ENCODE measurements around the gene UNC93B1.

UNC93B1 gene, protein sequence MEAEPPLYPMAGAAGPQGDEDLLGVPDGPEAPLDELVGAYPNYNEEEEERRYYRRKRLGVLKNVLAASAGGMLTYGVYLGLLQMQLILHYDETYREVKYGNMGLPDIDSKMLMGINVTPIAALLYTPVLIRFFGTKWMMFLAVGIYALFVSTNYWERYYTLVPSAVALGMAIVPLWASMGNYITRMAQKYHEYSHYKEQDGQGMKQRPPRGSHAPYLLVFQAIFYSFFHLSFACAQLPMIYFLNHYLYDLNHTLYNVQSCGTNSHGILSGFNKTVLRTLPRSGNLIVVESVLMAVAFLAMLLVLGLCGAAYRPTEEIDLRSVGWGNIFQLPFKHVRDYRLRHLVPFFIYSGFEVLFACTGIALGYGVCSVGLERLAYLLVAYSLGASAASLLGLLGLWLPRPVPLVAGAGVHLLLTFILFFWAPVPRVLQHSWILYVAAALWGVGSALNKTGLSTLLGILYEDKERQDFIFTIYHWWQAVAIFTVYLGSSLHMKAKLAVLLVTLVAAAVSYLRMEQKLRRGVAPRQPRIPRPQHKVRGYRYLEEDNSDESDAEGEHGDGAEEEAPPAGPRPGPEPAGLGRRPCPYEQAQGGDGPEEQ

DNA sequence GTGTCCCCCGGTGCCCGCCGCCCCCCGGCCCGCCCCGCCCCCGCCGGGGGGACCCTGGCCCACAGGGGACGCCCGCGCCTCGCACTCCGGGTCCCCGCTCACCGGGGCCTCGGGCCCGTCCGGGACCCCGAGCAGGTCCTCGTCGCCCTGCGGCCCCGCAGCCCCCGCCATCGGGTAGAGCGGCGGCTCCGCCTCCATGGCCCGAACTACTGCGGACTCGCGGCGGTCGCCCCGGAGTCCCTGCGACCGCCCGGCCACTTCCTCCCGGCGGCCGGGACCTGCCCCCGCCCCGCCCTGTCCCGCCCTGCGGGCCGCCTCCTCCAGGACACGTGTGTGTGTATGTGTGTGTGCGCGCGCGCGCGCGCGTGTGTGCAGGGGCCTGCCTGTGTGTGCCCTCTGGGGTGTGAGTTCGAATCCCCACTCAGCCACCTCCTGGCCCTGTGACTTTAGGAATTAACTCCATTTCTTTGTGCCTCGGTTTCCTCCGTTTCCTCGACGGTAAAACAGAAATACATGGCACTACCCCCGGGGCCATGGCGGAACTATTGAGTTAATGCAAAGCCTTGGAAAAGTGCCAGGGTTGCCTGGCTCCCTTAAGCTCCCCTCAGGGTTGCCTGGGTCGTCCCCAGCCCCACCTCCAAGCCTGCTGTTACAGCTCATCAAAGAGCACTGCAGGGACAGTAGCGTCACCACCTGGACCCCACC is at the start of gene UNC93B1:
TSS of gene UNC93B1 (minus strand) at position 252 of the 705 bp plus-strand sequence. CDS start at position 198, 54 bp downstream.
- Histone ChIP-seq H3K4me1 (ENCODE audit: control insufficient read depth, insufficient read depth, low read length) (peaks cover 5% of the 10 kb centered on the region; the same call in 1 of the 2 replicates), H3K4me3 (ENCODE audit: low read depth, low read length) (peak within 1 kb of the TSS; percentile 55), H3K9ac (ENCODE audit: low read depth, low read length) (no peak within 1 kb of the TSS), H3K9me3 (ENCODE audit: control insufficient read depth, insufficient read depth, low read length) (no peaks in the 10 kb centered on the region), H3K27ac (ENCODE audit: low read depth, low read length) (no peak within 1 kb of the TSS), H3K27me3 (ENCODE audit: control insufficient read depth, insufficient read depth, low read length) (peaks cover 6% of the 10 kb centered on the region; the same call in 1 of the 2 replicates), H3K36me3 (ENCODE audit: control insufficient read depth, insufficient read depth, low read length) (no peaks in the 10 kb centered on the region)

DNA sequence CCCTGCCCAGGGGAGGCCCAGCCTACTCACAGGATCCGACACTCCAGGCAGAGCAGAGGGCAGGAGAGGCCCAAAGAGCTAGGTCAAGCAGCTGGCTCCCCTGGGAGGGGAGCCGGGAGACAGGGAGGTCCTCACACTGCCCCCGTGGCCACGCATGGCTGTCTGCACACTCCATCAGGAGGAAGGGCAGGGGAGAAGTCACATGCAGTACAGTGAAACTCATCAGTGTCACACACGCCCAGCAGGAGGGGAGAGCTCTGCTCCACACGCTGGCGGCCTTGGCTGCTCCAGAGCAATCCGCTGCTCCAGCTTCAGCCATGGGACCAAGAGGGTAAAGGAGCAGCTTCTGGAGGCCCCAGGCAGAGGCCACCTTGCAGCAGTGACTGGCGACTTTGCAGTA is 49.2 kb upstream of the UNC93B1 start:
- Histone ChIP-seq H3K36me3 (ENCODE audit: control insufficient read depth, insufficient read depth, low read length) (peaks cover 20% of the 10 kb centered on the region), H3K27ac (ENCODE audit: low read depth, low read length) (no peak overlapping the region), H3K27me3 (ENCODE audit: control insufficient read depth, insufficient read depth, low read length) (no peaks in the 10 kb centered on the region), H3K9ac (ENCODE audit: low read depth, low read length) (no peak overlapping the region), H3K4me3 (ENCODE audit: low read depth, low read length) (no peak overlapping the region), H3K9me3 (ENCODE audit: control insufficient read depth, insufficient read depth, low read length) (no peaks in the 10 kb centered on the region), H3K4me1 (ENCODE audit: control insufficient read depth, insufficient read depth, low read length) (no peaks in the 10 kb centered on the region)

DNA sequence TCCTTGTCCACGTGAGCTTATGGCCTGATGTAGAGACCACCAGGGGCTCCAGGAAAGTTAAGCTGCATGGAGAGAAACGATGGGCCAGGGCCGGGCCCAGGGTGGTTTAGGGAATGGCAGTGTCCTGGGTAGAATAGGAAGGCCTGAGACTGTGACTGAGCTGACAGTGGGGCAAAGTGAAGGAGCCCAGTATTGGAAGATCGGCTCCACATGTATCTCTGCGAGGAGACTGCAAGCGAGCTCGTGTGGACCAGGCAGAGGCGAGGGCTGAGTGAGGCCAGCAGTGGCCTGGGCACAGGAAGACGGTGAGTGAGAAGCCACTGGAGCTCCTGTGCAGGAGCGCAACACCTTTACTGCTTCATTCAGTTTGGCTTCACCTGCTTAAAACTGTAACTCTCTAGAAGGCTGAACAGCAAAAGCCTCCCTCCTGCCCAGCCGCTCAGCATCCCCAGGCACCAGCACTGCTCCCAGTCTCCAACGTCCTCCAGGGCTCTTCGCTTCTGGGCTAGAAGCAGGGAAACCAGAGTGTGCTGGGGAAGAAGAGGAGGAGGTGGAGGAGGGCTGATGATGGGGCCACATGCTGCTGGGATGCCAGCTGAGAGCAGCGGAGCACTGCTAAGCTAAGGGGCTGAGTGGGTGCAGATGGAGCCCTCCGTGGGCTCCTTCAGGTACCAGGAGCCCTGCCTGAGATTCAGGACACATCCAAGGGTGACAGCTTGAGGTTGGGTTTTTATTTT is 48.4 kb upstream of the UNC93B1 start:
- Histone ChIP-seq H3K27ac (ENCODE audit: low read depth, low read length) (no peak overlapping the region), H3K9me3 (ENCODE audit: control insufficient read depth, insufficient read depth, low read length) (no peaks in the 10 kb centered on the region), H3K36me3 (ENCODE audit: control insufficient read depth, insufficient read depth, low read length) (peaks cover 17% of the 10 kb centered on the region), H3K4me1 (ENCODE audit: control insufficient read depth, insufficient read depth, low read length) (no peaks in the 10 kb centered on the region), H3K27me3 (ENCODE audit: control insufficient read depth, insufficient read depth, low read length) (no peaks in the 10 kb centered on the region), H3K4me3 (ENCODE audit: low read depth, low read length) (no peak overlapping the region), H3K9ac (ENCODE audit: low read depth, low read length) (no peak overlapping the region)

DNA sequence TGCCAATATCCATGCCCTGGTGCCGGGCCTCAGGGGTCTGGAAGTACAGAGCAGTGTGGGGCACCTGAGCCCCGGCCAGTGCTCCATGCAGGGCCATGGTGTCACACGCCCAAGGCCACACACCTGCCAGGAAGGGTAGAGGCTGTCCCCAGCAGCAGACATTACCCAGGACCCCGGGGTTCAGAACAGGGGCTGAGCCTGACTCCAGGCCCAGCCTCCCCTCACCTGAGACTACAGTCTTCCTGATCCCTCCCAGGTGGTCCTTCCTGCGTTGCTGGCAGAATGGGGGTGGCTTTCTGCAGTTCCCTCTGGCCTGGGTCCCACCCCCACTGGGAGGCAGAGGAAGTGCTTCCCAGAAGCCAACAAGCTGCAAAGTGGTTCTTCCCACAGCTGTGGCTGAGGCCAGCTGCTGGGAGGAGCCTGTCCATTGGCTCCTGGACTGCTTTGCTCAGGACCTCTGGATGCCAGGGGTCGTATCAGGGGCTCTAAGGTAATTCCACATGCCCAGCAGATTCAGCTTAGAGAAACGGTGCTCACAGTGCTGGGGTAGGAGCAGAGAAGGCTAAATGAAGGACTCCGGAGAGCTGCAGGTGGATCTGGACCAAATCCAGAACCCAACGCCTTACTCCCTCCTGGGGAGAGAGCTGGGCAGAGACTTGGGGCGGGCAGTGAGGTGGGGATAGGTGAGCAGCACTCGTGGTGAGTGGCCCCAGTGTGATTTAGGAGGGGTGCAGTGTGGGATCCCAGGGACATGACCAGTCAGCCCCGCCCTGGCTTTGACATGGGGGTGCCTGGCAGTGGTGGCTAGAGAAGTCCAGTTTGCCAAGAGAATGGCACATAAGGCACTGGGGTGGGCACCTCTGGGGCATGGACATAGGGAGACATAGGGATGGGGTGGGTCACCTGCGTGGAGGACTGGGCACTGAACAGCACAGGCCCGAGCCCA is 47.6 kb upstream of the UNC93B1 start:
- Histone ChIP-seq H3K4me3 (ENCODE audit: low read depth, low read length) (no peak overlapping the region), H3K4me1 (ENCODE audit: control insufficient read depth, insufficient read depth, low read length) (no peaks in the 10 kb centered on the region), H3K9ac (ENCODE audit: low read depth, low read length) (no peak overlapping the region), H3K36me3 (ENCODE audit: control insufficient read depth, insufficient read depth, low read length) (peaks cover 17% of the 10 kb centered on the region), H3K27ac (ENCODE audit: low read depth, low read length) (no peak overlapping the region), H3K27me3 (ENCODE audit: control insufficient read depth, insufficient read depth, low read length) (no peaks in the 10 kb centered on the region), H3K9me3 (ENCODE audit: control insufficient read depth, insufficient read depth, low read length) (no peaks in the 10 kb centered on the region)

DNA sequence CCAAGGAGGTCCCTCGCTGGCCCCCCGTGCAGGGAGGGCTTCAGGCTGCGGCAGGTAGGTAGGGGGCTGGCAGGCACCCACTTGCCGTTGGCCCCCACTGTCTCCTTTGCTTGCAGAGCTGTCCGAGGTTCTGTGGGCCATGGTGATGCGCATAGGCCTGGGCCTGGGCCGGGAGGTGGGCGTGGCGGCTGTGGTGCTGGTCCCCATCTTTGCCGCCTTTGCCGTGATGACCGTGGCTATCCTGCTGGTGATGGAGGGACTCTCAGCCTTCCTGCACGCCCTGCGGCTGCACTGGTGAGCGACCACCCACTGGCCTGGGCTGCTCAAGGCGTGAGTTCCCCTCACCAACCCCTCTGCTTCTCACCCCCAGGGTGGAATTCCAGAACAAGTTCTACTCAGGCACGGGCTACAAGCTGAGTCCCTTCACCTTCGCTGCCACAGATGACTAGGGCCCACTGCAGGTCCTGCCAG is 46.5 kb upstream of the UNC93B1 start:
- H3K9me3 ChIP-seq (ENCODE audit: control insufficient read depth, insufficient read depth, low read length): no peaks in the 10 kb centered on the region
- H3K36me3 ChIP-seq (ENCODE audit: control insufficient read depth, insufficient read depth, low read length): peaks cover 17% of the 10 kb centered on the region

DNA sequence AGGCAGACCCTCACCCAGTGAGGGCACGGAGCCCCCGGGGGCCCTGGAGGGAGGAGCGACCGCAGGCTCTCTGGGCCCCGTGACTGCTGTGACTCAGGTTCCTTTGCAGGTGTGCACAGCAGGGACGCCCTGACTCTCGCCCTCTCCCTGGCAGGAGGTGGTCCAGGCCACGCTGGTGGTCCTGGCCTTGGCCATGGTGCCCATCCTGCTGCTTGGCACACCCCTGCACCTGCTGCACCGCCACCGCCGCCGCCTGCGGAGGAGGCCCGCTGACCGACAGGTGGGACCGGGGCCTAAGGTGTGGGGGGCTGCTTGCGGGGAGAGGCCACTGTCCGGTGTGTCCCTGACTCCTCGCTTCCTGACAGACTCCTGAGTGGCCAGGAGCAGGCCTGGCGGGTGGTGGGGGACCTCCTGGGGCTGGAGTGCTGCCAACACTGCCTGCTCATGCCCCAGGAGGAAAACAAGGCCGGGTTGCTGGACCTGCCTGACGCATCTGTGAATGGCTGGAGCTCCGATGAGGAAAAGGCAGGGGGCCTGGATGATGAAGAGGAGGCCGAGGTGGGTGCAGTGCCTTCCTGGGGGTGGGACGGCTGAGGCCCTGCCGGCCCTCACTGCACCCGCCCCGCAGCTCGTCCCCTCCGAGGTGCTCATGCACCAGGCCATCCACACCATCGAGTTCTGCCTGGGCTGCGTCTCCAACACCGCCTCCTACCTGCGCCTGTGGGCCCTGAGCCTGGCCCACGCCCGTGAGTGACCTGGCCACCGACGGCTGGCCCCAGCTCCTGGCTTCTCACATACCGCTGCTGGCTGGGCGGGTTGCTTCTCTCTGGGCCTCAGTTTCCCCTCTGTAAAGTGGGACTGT is 45.8 kb upstream of the UNC93B1 start:
- Histone ChIP-seq H3K9ac (ENCODE audit: low read depth, low read length) (no peak overlapping the region), H3K4me1 (ENCODE audit: control insufficient read depth, insufficient read depth, low read length) (no peaks in the 10 kb centered on the region), H3K9me3 (ENCODE audit: control insufficient read depth, insufficient read depth, low read length) (no peaks in the 10 kb centered on the region), H3K27ac (ENCODE audit: low read depth, low read length) (no peak overlapping the region), H3K4me3 (ENCODE audit: low read depth, low read length) (no peak overlapping the region), H3K36me3 (ENCODE audit: control insufficient read depth, insufficient read depth, low read length) (peaks cover 17% of the 10 kb centered on the region), H3K27me3 (ENCODE audit: control insufficient read depth, insufficient read depth, low read length) (no peaks in the 10 kb centered on the region)

More for the DNA sequence above, 46.5 kb upstream of the UNC93B1 start:
- Histone ChIP-seq H3K27me3 (ENCODE audit: control insufficient read depth, insufficient read depth, low read length) (no peaks in the 10 kb centered on the region), H3K27ac (ENCODE audit: low read depth, low read length) (no peak overlapping the region), H3K4me3 (ENCODE audit: low read depth, low read length) (no peak overlapping the region), H3K9ac (ENCODE audit: low read depth, low read length) (no peak overlapping the region), H3K4me1 (ENCODE audit: control insufficient read depth, insufficient read depth, low read length) (no peaks in the 10 kb centered on the region)

DNA sequence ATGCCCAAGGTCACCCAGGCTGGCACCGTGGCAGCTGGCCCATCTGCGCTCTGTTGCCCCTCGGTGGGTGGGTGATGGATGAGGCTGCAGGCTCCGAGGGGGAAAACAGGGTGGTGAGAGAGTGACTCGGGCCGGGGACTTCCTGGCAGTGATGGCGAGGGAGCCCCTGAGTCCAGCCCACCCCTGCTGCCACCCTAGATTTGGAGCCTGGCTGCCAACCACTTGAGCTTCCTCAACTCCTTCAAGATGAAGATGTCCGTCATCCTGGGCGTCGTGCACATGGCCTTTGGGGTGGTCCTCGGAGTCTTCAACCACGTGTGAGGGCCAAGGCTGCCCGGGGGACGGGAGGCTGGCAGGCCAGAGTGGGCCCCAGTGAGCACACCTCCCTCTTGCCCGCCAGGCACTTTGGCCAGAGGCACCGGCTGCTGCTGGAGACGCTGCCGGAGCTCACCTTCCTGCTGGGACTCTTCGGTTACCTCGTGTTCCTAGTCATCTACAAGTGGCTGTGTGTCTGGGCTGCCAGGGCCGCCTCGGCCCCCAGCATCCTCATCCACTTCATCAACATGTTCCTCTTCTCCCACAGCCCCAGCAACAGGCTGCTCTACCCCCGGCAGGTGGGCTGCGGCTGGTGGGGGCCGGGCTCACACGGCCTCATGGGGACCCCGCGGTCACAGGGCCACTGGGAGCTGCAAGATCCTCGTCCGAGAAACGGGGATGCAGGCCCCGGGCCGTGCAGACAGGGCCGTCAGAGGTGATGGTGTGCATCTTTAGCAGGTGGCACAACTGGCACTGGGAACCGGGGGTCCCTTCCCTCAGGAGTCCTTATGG is 45.0 kb upstream of the UNC93B1 start:
- Histone ChIP-seq H3K9ac (ENCODE audit: low read depth, low read length) (no peak overlapping the region), H3K9me3 (ENCODE audit: control insufficient read depth, insufficient read depth, low read length) (no peaks in the 10 kb centered on the region), H3K4me3 (ENCODE audit: low read depth, low read length) (no peak overlapping the region), H3K36me3 (ENCODE audit: control insufficient read depth, insufficient read depth, low read length) (peaks cover 16% of the 10 kb centered on the region), H3K27me3 (ENCODE audit: control insufficient read depth, insufficient read depth, low read length) (no peaks in the 10 kb centered on the region), H3K27ac (ENCODE audit: low read depth, low read length) (no peak overlapping the region), H3K4me1 (ENCODE audit: control insufficient read depth, insufficient read depth, low read length) (0 out of 2 replicates have a peak, but pooled peaks cover 4% of the 10 kb centered on the region)

DNA sequence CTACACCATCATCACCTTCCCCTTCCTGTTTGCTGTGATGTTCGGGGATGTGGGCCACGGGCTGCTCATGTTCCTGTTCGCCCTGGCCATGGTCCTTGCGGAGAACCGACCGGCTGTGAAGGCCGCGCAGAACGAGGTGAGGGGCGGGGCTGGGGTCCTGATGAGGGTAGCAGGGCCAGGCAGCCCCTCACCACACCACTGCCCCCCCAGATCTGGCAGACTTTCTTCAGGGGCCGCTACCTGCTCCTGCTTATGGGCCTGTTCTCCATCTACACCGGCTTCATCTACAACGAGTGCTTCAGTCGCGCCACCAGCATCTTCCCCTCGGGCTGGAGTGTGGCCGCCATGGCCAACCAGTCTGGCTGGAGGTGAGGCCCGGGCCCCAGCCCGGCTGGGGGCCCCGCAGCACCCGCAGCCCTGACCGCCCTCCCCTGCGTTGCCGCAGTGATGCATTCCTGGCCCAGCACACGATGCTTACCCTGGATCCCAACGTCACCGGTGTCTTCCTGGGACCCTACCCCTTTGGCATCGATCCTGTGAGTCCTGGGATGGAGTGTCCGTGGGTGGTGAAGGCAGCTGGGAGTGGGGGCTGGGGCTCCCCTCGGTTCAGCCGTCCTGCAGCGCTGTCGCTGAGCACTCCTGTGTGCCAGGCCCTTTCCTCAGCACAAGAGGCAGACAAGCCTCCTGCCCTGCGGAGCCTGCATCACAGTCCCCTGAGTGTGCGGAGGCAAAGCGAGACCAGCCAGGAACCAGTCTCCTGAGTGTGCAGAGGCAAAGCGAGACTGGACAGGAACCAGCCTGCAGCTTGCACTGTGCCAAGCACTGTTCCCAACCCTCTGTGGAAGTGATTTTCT is 43.8 kb upstream of the UNC93B1 start:
- H3K9me3 ChIP-seq (ENCODE audit: control insufficient read depth, insufficient read depth, low read length): no peaks in the 10 kb centered on the region
- no peak overlapping the region for H3K9ac ChIP-seq (ENCODE audit: low read depth, low read length)
- H3K4me3 ChIP-seq (ENCODE audit: low read depth, low read length): no peak overlapping the region
- peaks cover 4% of the 10 kb centered on the region; the same call in 1 of the 2 replicates for H3K36me3 ChIP-seq (ENCODE audit: control insufficient read depth, insufficient read depth, low read length)
- H3K27ac ChIP-seq (ENCODE audit: low read depth, low read length): no peak overlapping the region
- H3K27me3 ChIP-seq (ENCODE audit: control insufficient read depth, insufficient read depth, low read length): no peaks in the 10 kb centered on the region
- 0 out of 2 replicates have a peak, but pooled peaks cover 4% of the 10 kb centered on the region for H3K4me1 ChIP-seq (ENCODE audit: control insufficient read depth, insufficient read depth, low read length)

All from HUES48 (cell line).